SK-N-SH treated with all-trans-retinoic acid at 6 μM for 48 hours (cell line): Measurements from ENCODE around the gene B4GALT1.

Experiments used
- ATAC-seq: fragments of 200-7000 bp; cut with Tn5 transposase; 3 replicates; pipeline ENCODE4 v1.9.1; 2020; ENCODE audit warnings: mild to moderate bottlenecking, moderate library complexity
- ARNTL ChIP-seq: fragments of 450-650 bp; formaldehyde crosslinking; IDR thresholded peaks from 2 replicates; pipeline ENCODE4 v1.5.0; 2020; ENCODE audit warnings: low read depth, mild to moderate bottlenecking, moderate library complexity, borderline replicate concordance
- BACH2 ChIP-seq: fragments of 250-450 bp; sonication (Bioruptor Pico); IDR thresholded peaks from 2 replicates; pipeline ENCODE4 v1.9.0; 2021; ENCODE audit warnings: mild to moderate bottlenecking, borderline replicate concordance
- ESRRG ChIP-seq: fragments of 250-450 bp; sonication (Bioruptor Pico); IDR thresholded peaks from 2 replicates; pipeline ENCODE4 v1.6.1; 2021; ENCODE audit warnings: mild to moderate bottlenecking
- GLIS3 ChIP-seq: fragments of 250-450 bp; sonication (Bioruptor Pico); IDR thresholded peaks from 2 replicates; pipeline ENCODE4 v1.5.0; 2020; ENCODE audit warnings: mild to moderate bottlenecking, moderate library complexity
- ISL1 ChIP-seq: fragments of 250-450 bp; sonication (Bioruptor Pico); IDR thresholded peaks from 2 replicates; pipeline ENCODE4 v2.1.2; 2022; ENCODE audit warnings: mild to moderate bottlenecking, moderate library complexity
- OSR1 ChIP-seq: fragments of 250-450 bp; sonication (Bioruptor Pico); IDR thresholded peaks from 2 replicates; pipeline ENCODE4 v1.8.0; 2022; ENCODE audit warnings: moderate library complexity, mild to moderate bottlenecking, inconsistent platforms
- PPARA ChIP-seq: fragments of 250-450 bp; sonication (Bioruptor Pico); IDR thresholded peaks from 2 replicates; pipeline ENCODE4 v1.5.0; 2020; ENCODE audit warnings: mild to moderate bottlenecking, borderline replicate concordance
- RARB ChIP-seq: fragments of 250-450 bp; sonication (Bioruptor Pico); IDR thresholded peaks from 2 replicates; pipeline ENCODE4 v1.8.0; 2021; ENCODE audit warnings: mild to moderate bottlenecking, moderate library complexity
- SNAI2 ChIP-seq: fragments of 250-450 bp; sonication (Bioruptor Pico); IDR thresholded peaks from 2 replicates; pipeline ENCODE4 v1.5.0; 2020; ENCODE audit warnings: mild to moderate bottlenecking, moderate library complexity
- TCF4 ChIP-seq: fragments of 250-450 bp; sonication (Bioruptor Pico); IDR thresholded peaks from 2 replicates; pipeline ENCODE4 v1.8.0; 2021; ENCODE audit warnings: mild to moderate bottlenecking, moderate library complexity, borderline replicate concordance
- TOX ChIP-seq: fragments of 250-450 bp; sonication (Bioruptor Pico); IDR thresholded peaks from 2 replicates; pipeline ENCODE4 v1.8.0; 2021; ENCODE audit warnings: mild to moderate bottlenecking, moderate library complexity, borderline replicate concordance
- ZC3H10 ChIP-seq: fragments of 250-450 bp; sonication (Bioruptor Pico); IDR thresholded peaks from 2 replicates; pipeline ENCODE4 v1.5.1; 2021; ENCODE audit warnings: mild to moderate bottlenecking, moderate library complexity
- ZFP3 ChIP-seq: fragments of 250-450 bp; sonication (Bioruptor Pico); IDR thresholded peaks from 2 replicates; pipeline ENCODE4 v1.5.0; 2020; ENCODE audit warnings: mild to moderate bottlenecking, moderate library complexity
- ZNF565 ChIP-seq: fragments of 450-650 bp; formaldehyde crosslinking; conservative IDR thresholded peaks from 2 replicates; pipeline ENCODE4 v1.5.0; 2020; ENCODE audit warnings: low read depth, mild to moderate bottlenecking, moderate library complexity
- ZNF70 ChIP-seq: fragments of 450-650 bp; formaldehyde crosslinking; IDR thresholded peaks from 2 replicates; pipeline ENCODE4 v1.5.0; 2020; ENCODE audit warnings: mild to moderate bottlenecking, moderate library complexity
- ZNF8 ChIP-seq: fragments of 450-650 bp; formaldehyde crosslinking; IDR thresholded peaks from 2 replicates; pipeline ENCODE4 v1.5.0; 2020; ENCODE audit warnings: mild to moderate bottlenecking, moderate library complexity
- TF ChIP-seq, protein P1 (sequence below): fragments of 250-450 bp; sonication (Bioruptor Pico); IDR thresholded peaks from 2 replicates; pipeline ENCODE4 v1.5.0; 2020; ENCODE audit warnings: mild to moderate bottlenecking, moderate library complexity
- TF ChIP-seq, protein P2 (sequence below): fragments of 250-450 bp; sonication (Bioruptor Pico); IDR thresholded peaks from 2 replicates; pipeline ENCODE4 v1.5.1; 2020; ENCODE audit warnings: low read depth, mild to moderate bottlenecking, moderate library complexity
- TF ChIP-seq, protein P3 (sequence below): fragments of 250-450 bp; sonication (Bioruptor Pico); IDR thresholded peaks from 2 replicates; pipeline ENCODE4 v1.8.0; 2021; ENCODE audit warnings: low read depth, mild to moderate bottlenecking, moderate library complexity, borderline replicate concordance
- TF ChIP-seq, protein P4 (sequence below): fragments of 250-450 bp; sonication (Bioruptor Pico); IDR thresholded peaks from 2 replicates; pipeline ENCODE4 v1.5.1; 2021; ENCODE audit warnings: mild to moderate bottlenecking, moderate library complexity

Gene B4GALT1

DNA sequence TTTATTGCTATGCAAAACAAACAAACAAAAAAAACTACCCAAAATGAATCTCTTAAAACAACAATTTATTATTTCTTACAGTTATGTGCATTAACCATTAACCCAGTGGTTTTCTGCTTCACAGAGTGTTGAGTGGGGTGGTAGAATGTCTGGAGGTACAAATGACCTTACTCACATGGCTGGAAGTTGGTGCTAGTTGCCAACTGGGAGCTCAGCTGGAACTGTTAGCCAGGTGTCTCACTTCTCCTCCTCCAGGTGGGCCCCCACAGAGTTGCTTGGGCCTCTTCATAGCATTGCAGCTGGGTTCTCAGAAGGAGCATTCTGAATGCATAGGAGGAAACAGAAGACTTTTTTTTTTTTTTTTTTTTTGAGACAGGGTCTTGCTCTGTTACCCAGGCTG, 10.5 kb upstream of the B4GALT1 start:
- TF ChIP-seq BACH2 (no peak), ZNF565 (CRISPR knock-in tag) (no peak), SNAI2 (no peak), OSR1 (CRISPR knock-in tag) (no peak), GLIS3 (CRISPR knock-in tag) (no peak), PPARA (CRISPR knock-in tag) (no peak), ZNF8 (CRISPR knock-in tag) (no peak)
- TF ChIP-seq, protein P1, sequence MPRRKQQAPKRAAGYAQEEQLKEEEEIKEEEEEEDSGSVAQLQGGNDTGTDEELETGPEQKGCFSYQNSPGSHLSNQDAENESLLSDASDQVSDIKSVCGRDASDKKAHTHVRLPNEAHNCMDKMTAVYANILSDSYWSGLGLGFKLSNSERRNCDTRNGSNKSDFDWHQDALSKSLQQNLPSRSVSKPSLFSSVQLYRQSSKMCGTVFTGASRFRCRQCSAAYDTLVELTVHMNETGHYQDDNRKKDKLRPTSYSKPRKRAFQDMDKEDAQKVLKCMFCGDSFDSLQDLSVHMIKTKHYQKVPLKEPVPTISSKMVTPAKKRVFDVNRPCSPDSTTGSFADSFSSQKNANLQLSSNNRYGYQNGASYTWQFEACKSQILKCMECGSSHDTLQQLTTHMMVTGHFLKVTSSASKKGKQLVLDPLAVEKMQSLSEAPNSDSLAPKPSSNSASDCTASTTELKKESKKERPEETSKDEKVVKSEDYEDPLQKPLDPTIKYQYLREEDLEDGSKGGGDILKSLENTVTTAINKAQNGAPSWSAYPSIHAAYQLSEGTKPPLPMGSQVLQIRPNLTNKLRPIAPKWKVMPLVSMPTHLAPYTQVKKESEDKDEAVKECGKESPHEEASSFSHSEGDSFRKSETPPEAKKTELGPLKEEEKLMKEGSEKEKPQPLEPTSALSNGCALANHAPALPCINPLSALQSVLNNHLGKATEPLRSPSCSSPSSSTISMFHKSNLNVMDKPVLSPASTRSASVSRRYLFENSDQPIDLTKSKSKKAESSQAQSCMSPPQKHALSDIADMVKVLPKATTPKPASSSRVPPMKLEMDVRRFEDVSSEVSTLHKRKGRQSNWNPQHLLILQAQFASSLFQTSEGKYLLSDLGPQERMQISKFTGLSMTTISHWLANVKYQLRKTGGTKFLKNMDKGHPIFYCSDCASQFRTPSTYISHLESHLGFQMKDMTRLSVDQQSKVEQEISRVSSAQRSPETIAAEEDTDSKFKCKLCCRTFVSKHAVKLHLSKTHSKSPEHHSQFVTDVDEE: no peak
- TF ChIP-seq, protein P2, sequence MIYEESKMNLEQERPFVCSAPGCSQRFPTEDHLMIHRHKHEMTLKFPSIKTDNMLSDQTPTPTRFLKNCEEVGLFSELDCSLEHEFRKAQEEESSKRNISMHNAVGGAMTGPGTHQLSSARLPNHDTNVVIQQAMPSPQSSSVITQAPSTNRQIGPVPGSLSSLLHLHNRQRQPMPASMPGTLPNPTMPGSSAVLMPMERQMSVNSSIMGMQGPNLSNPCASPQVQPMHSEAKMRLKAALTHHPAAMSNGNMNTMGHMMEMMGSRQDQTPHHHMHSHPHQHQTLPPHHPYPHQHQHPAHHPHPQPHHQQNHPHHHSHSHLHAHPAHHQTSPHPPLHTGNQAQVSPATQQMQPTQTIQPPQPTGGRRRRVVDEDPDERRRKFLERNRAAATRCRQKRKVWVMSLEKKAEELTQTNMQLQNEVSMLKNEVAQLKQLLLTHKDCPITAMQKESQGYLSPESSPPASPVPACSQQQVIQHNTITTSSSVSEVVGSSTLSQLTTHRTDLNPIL (CRISPR knock-in tag): no peak
- ATAC-seq: no peak

DNA sequence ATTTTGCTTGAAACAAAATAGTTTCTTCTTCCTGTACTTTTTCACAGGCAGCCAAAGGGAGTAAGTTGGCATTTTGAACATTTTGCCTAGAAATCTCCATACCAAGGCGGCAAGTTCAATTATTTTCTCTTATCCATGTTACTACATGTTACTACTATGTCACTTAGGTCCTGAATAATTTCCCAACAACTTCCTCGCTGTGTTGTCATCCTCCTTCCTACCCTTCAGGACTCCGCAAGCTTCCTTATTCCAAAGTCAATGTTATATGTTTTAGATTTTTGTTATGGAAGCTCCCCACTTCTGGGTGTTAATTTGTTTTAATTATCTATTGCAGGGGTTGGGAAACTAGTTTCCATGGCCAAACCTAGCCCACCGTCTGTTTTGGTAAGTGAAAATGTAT, 9.9 kb upstream of the B4GALT1 start:
- ATAC-seq: no peak
- TF ChIP-seq, protein P3, sequence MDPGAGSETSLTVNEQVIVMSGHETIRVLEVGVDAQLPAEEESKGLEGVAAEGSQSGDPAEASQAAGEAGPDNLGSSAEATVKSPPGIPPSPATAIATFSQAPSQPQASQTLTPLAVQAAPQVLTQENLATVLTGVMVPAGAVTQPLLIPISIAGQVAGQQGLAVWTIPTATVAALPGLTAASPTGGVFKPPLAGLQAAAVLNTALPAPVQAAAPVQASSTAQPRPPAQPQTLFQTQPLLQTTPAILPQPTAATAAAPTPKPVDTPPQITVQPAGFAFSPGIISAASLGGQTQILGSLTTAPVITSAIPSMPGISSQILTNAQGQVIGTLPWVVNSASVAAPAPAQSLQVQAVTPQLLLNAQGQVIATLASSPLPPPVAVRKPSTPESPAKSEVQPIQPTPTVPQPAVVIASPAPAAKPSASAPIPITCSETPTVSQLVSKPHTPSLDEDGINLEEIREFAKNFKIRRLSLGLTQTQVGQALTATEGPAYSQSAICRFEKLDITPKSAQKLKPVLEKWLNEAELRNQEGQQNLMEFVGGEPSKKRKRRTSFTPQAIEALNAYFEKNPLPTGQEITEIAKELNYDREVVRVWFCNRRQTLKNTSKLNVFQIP (CRISPR knock-in tag): no peak
- TF ChIP-seq OSR1 (CRISPR knock-in tag): no peak
- no peak for TF ChIP-seq SNAI2
- no peak for TF ChIP-seq PPARA (CRISPR knock-in tag)
- no peak for TF ChIP-seq TCF4
- no peak for TF ChIP-seq ZNF70
- TF ChIP-seq ARNTL (CRISPR knock-in tag): no peak
- TF ChIP-seq, protein P4, sequence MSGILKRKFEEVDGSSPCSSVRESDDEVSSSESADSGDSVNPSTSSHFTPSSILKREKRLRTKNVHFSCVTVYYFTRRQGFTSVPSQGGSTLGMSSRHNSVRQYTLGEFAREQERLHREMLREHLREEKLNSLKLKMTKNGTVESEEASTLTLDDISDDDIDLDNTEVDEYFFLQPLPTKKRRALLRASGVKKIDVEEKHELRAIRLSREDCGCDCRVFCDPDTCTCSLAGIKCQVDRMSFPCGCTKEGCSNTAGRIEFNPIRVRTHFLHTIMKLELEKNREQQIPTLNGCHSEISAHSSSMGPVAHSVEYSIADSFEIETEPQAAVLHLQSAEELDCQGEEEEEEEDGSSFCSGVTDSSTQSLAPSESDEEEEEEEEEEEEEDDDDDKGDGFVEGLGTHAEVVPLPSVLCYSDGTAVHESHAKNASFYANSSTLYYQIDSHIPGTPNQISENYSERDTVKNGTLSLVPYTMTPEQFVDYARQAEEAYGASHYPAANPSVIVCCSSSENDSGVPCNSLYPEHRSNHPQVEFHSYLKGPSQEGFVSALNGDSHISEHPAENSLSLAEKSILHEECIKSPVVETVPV (CRISPR knock-in tag): no peak
- no peak for TF ChIP-seq ZFP3 (CRISPR knock-in tag)
- TF ChIP-seq BACH2: no peak
- no peak for TF ChIP-seq RARB (CRISPR knock-in tag)
- TF ChIP-seq GLIS3 (CRISPR knock-in tag): no peak
- TF ChIP-seq, protein P2 (CRISPR knock-in tag): no peak
- no peak for TF ChIP-seq ISL1 (CRISPR knock-in tag)
- TF ChIP-seq, protein P1: no peak
- TF ChIP-seq ESRRG (CRISPR knock-in tag): no peak
- no peak for TF ChIP-seq ZC3H10
- no peak for TF ChIP-seq ZNF565 (CRISPR knock-in tag)
- TF ChIP-seq TOX (CRISPR knock-in tag): no peak
- TF ChIP-seq, all 23 proteins: peak for 0
